RWPE1 (cell line): ENCODE measurements around the gene COA6.
A peak's percentile ranks its signal among the peaks of the same experiment; 100 is the strongest.

Source experiments
- CTCF ChIA-PET: fragments of 350-600 bp; sonication (Branson Sonifier 250); formaldehyde crosslinking; extraction: SDS; loops from one replicate; lab custom pipeline; 2021; lab: Yijun Ruan, JAX
- POLR2A ChIA-PET: fragments of 400-600 bp; formaldehyde crosslinking; extraction: SDS; loops from one replicate; lab custom pipeline; 2020; ENCODE audit warnings: antibody characterized with exemption; ENCODE audit not compliant: low non-redundant PET; lab: Yijun Ruan, JAX
- DNase-seq: peaks from one replicate; pipeline ENCODE4 v3.0.0; 2012; ENCODE audit warnings: low spot score
- H3K27ac ChIP-seq: fragments of 450-650 bp; 2 replicates; pipeline ENCODE4 v1.5.1; 2017
- CTCF ChIP-seq: fragments of 450-650 bp; conservative IDR thresholded peaks from 2 replicates; pipeline ENCODE4 v1.5.1; 2017; ENCODE audit warnings: low read depth, mild to moderate bottlenecking

COA6 gene

GRCh38 chr1:234368320-234369032 lies 4.8 kb upstream of the COA6 start:
- no peak overlapping the region for H3K27ac ChIP-seq
- no peak for TF ChIP-seq CTCF
- CTCF ChIA-PET: no interaction called here
- DNase-seq: no peak
- POLR2A ChIA-PET: no interaction called here

- H3K27ac ChIP-seq: no peak overlapping the region
- no peak for DNase-seq
- CTCF ChIA-PET: no interaction called here
- POLR2A ChIA-PET: no interaction called here
- no peak for TF ChIP-seq CTCF
These were observed 4.2 kb upstream of the COA6 start for GRCh38 chr1:234369033-234369430.

GRCh38 chr1:234369784-234370183 lies 3.5 kb upstream of the COA6 start:
- no peak for TF ChIP-seq CTCF
- ChIA-PET POLR2A (no interaction called here), CTCF (interaction anchor here (0.7 kb wide), 1 partner anchor 521 kb away, joined by 3 read pairs; no protein-coding TSS in a partner anchor)
- no peak overlapping the region for H3K27ac ChIP-seq
- peak; percentile 20 for DNase-seq

GRCh38 chr1:234371414-234371813 lies 1.8 kb upstream of the COA6 start:
- CTCF ChIA-PET: interaction anchor here (0.6 to 0.7 kb wide), 2 partner anchors 45 to 260 kb away, joined by 3 read pairs; no protein-coding TSS in a partner anchor

GRCh38 chr1:234372011-234372757 lies 1.1 kb upstream of the COA6 start:
- DNase-seq: no peak
- CTCF ChIA-PET: no interaction called here
- no peak for TF ChIP-seq CTCF
- POLR2A ChIA-PET: interaction anchor here (1.7 kb wide), 1 partner anchor 15 kb away, joined by 6 read pairs; no protein-coding TSS in a partner anchor
- no peak overlapping the region for H3K27ac ChIP-seq

More at GRCh38 chr1:234371414-234371813, 1.8 kb upstream of the COA6 start:
- POLR2A ChIA-PET: no interaction called here
- no peak for TF ChIP-seq CTCF
- DNase-seq: no peak
- no peak overlapping the region for H3K27ac ChIP-seq

- TF ChIP-seq CTCF: no peak
- H3K27ac ChIP-seq: peak overlapping the region; percentile 95
- ChIA-PET CTCF (interaction anchor here (0.6 kb wide), 2 partner anchors 142 to 710 kb away, joined by 3 to 4 read pairs; no protein-coding TSS in a partner anchor), POLR2A (interaction anchor here (0.7 to 1.7 kb wide), 2 partner anchors 17 to 555 kb away, joined by 6 to 7 read pairs; no protein-coding TSS in a partner anchor)
- no peak for DNase-seq
These were observed 651 bp downstream of the COA6 start for GRCh38 chr1:234373959-234374254.
